Measurements from ENCODE around the gene NVL.

DNA sequence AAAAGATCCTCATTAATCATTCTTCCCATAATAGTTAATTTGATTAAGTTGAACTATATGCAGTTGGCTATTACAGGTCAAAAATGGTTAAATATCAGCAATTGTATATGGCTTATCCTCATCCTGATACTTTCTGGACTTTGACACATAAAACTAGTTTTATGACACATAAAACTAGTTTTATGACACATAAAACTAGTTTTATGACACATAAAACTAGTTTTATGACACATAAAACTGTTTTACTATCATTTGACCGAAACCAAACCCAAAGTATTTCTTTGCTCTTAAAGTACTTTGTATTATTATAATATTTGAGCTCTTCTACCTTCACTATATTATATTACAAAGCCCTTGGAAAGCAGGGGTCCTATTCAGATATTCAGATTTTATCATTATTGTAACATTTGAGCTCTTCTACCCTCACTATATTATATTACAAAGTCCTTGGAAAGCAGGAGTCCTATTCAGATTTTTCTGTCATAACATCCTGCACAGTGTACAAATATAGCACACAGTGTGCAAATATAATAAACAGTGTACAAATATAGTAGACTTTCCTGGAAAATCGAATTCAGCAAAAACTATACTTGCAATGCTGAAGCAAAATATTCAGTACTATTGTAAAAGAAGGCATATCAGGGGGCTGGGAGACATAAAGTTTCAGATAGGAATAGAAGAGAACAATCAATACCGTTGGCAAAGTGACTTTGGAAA, 53.0 kb downstream of the NVL start:
- TF ChIP-seq CTCF (IDR thresholded peaks at IDR 0.05), result no peak
- no peak for TF ChIP-seq ZFX (IDR thresholded peaks at IDR 0.05; ENCODE audit: borderline replicate concordance)
